Measurements from ENCODE around the gene SLC13A5. TPM values are rescaled to one million over a fixed set of nuclear protein-coding genes. Genes with fewer than 3 reads are reported as not detected.

Gene SLC13A5
- total and polyA plus RNA-seq, 10 of the 15 experiments (the other 5 are each of a cell fraction or from before 2014, with no cell fraction given) = 0.23 TPM; not detected in 9

DNA sequence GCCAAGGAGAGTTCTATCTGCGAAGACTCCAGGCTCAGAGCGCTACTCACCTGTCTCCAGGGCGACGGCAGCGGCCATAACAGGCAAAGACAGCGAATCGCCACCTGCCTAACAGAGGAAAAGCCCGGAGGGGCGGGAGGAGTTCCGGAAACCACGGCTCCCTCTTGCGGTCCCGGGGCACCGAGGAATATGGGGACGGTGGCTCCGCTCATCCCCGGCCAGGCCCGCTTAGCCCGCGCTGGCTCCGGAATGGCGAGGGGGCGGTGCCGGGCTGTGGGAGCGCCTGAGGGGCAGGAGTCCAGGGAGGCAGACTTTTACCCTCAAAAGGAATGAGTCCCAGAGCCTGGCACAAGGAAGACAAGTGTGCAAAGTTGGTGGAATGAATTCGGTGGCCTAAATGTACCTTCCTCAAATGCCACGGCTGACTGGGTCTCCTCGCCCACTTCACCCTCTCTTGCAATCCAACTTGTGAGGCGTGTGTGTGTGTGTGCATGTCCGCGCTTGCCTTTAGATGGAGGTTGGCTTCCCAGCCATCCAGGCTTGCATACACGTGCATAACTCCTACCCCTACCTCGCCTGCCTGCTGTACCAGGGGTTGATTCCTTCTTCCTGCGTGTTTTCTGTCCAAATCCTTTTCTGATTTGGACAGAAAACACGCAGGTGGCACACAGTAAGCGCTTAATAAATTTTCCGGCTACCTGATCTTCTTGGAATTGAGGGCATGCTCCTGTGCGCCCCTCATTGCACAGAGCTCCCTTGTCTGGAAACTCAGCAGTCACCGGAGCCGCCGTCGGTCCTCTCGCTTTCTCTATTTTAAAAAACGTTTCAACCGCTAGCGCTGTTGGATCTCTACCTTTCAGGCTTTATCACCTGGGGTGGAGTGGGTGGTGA is 58.1 kb downstream of the SLC13A5 start (continued):
- TF ChIP-seq CUX1 (IDR thresholded peaks at IDR 0.05; ENCODE audit: insufficient replicate concordance, low read depth, low read length) (no peak), BACH1 (IDR thresholded peaks at IDR 0.05; ENCODE audit: borderline replicate concordance) (no peak), MYB (IDR thresholded peaks at IDR 0.05; ENCODE audit: borderline replicate concordance, low read depth, low read length) (no peak), BRCA1 (IDR thresholded peaks at IDR 0.05; ENCODE audit: low read depth, low read length) (no peak)
